Neural crest cell (in vitro differentiated cells): ENCODE data around the gene IRX2. TPM values are rescaled to one million over a fixed set of nuclear protein-coding genes. Genes with fewer than 3 reads are reported as not detected.

ENCODE experiments used
- DNase-seq: peaks from one replicate; pipeline ENCODE4 v3.0.0; 2021; ENCODE audit warnings: low read depth, mixed read lengths, low spot score
- H3K27ac Mint-ChIP-seq: one replicate; pipeline ENCODE4 v1.8.0; 2021; ENCODE audit warnings: mild to moderate bottlenecking, mixed read lengths; ENCODE audit not compliant: unreplicated experiment
- H3K27me3 Mint-ChIP-seq: 2 replicates; pipeline ENCODE4 v1.8.0; 2021; ENCODE audit warnings: low read depth, mild to moderate bottlenecking, mixed read lengths
- H3K36me3 Mint-ChIP-seq: 2 replicates; pipeline ENCODE4 v1.8.0; 2021; ENCODE audit warnings: low read depth, mild to moderate bottlenecking, mixed read lengths
- H3K4me1 Mint-ChIP-seq: 2 replicates; pipeline ENCODE4 v1.8.0; 2021; ENCODE audit warnings: mixed read lengths
- H3K4me3 Mint-ChIP-seq: one replicate; pipeline ENCODE4 v1.8.0; 2021; ENCODE audit warnings: mild to moderate bottlenecking, mixed read lengths
- H3K9me3 Mint-ChIP-seq: 2 replicates; pipeline ENCODE4 v1.8.0; 2021; ENCODE audit warnings: mixed read lengths
- CTCF ChIP-seq: fragments of 200-600 bp; sonication (generic); conservative IDR thresholded peaks from 2 replicates; pipeline ENCODE4 v1.5.0; 2021; ENCODE audit warnings: antibody characterized with exemption, mild to moderate bottlenecking
- total RNA-seq: library from RNA; stranded (reverse); gene quantifications from 2 replicates; pipeline ENCODE4 v1.2.1, GENCODE V29; 2021

IRX2 gene
- total RNA-seq, 1 donor from 2014 or later: 42.5 TPM

DNA sequence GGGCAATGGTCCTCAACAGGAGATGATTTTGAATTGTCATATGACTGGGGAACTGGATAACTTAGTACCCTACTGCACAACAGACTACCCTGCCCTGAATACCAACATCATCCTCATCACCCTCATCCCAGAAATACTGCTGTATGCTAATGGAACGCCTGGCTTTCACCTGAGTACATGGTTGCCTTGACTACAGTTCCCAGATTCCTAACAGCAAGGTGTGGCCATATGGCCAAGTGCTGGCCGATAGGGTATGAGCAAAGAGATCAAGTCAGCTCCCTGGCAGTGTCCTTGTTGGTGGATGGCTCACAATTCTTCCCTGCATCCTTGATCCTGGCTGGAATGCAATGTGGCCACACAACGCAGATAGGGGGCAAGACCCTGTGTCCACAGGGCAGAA is 31.2 kb upstream of the IRX2 start:
- H3K27ac Mint-ChIP-seq: no peak overlapping the region
- DNase-seq: no peak

DNA sequence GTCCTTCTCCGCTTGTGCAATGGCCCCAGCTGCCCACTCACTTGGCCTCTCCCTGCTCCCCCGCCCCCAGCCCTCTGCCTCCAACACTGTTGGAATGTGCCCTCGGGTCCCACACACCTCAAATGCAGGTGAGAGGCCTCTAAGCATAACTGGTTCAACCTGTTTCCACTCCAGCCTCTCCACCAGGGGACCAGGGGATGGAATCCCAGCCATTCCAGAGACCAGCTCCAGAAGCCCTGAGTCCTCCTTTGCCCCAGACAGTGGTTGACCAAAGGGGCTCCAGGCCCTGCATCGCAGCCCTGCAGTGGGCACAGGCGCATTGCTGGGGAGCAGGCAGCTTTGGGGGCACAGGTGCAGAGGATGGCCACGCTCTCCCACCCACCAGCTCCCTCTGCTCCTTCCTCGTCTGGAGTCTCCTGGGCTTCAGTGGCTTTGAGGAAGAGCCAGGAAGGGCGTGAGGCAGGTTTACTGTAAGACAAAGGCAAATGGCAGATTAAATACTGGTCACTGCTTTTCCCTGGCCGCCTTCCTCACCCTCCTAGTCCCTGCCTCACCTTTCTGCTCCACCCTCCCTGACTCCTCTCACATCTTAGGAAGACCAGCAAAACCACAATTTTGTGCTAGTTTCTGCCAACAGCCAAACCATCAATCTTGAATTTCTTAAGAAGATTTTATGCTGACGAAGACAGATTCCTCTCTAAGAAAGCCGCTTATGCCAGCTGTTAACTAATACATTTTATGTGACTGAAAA is 29.1 kb upstream of the IRX2 start:
- H3K36me3 Mint-ChIP-seq: peaks cover 7% of the 10 kb centered on the region
- no peak for DNase-seq
- H3K4me1 Mint-ChIP-seq: no peaks in the 10 kb centered on the region
- H3K27ac Mint-ChIP-seq: no peak overlapping the region
- no peak for TF ChIP-seq CTCF
- H3K27me3 Mint-ChIP-seq: no peaks in the 10 kb centered on the region
- H3K9me3 Mint-ChIP-seq: peaks cover 11% of the 10 kb centered on the region
- no peak overlapping the region for H3K4me3 Mint-ChIP-seq

More for the DNA sequence above, 31.2 kb upstream of the IRX2 start:
- peaks cover 24% of the 10 kb centered on the region for H3K9me3 Mint-ChIP-seq
- H3K36me3 Mint-ChIP-seq: peaks cover 7% of the 10 kb centered on the region
- TF ChIP-seq CTCF: no peak
- no peaks in the 10 kb centered on the region for H3K4me1 Mint-ChIP-seq
- H3K27me3 Mint-ChIP-seq: no peaks in the 10 kb centered on the region
- H3K4me3 Mint-ChIP-seq: no peak overlapping the region

GRCh38 chr5:2779459-2779858 is 28.0 kb upstream of the IRX2 start:
- TF ChIP-seq CTCF: no peak
- Mint-ChIP-seq H3K27ac (no peak overlapping the region), H3K4me1 (no peaks in the 10 kb centered on the region), H3K36me3 (no peaks in the 10 kb centered on the region), H3K9me3 (peaks cover 4% of the 10 kb centered on the region), H3K4me3 (no peak overlapping the region), H3K27me3 (no peaks in the 10 kb centered on the region)
- DNase-seq: no peak

DNA sequence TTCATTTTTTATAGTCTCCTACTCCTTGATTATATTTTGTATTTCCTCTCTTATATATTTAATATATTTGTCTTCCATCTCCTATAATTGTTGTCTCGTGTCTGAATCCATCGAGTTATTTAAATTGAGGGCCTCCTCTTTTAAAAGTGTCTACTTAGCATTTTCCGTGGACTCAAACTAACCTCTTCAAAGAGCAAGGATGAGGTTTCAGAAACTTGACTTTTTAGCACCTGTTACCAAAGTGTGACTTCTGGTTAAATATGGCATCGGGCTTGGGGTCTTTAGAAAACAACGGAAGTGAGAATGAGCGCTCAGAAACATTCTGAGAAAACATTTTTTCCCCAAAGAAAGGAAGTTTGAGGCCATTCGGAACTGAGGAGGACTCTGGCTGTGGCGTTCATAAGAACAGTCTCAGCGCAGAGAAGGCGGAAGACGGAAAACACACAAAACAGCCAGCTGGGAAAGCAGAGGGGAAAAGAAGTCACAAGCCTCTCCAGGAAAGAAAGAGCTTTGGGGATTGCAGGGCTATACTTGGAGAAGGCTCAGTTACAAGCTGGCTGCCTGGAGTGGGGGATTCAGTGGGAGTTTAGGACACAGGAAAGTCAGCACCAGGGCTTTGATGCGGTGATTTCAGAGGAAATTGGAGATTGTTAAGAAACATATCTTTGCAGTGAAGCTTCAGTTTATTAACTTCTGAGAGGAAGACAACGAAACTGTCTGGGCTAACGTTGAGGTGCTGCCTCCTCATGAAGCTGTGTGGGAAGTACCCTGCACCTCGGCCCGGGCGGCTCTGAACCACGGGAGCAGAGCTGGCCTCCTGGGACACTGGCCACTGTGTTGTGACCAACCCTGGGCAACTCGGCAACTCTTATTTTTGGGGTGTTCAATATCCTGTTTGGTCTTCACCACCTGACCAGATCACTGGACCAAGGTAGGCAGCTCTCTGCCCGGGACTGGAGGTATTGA is 25.1 kb upstream of the IRX2 start:
- H3K9me3 Mint-ChIP-seq: no peaks in the 10 kb centered on the region
- DNase-seq: no peak
- no peak overlapping the region for H3K27ac Mint-ChIP-seq
- H3K27me3 Mint-ChIP-seq: peaks cover 4% of the 10 kb centered on the region
- H3K4me1 Mint-ChIP-seq: no peaks in the 10 kb centered on the region
- no peaks in the 10 kb centered on the region for H3K36me3 Mint-ChIP-seq
- no peak overlapping the region for H3K4me3 Mint-ChIP-seq
- TF ChIP-seq CTCF: no peak

GRCh38 chr5:2773327-2773726 is 21.9 kb upstream of the IRX2 start:
- no peaks in the 10 kb centered on the region for H3K9me3 Mint-ChIP-seq
- TF ChIP-seq CTCF: no peak
- no peaks in the 10 kb centered on the region for H3K4me1 Mint-ChIP-seq
- DNase-seq: no peak
- H3K36me3 Mint-ChIP-seq: no peaks in the 10 kb centered on the region
- H3K27me3 Mint-ChIP-seq: peaks cover 4% of the 10 kb centered on the region
- no peak overlapping the region for H3K4me3 Mint-ChIP-seq
- no peak overlapping the region for H3K27ac Mint-ChIP-seq
